Sigmoid colon (tissue), 4 donors: ENCODE results near the gene TMED5.
"Not testable (repeated sequence)": the region's sequence is repeated elsewhere in the genome, so short reads cannot be mapped to it uniquely, and the experiment has no call there.

ENCODE experiments used
- EP300 ChIP-seq, 4 donors: sonication (generic); formaldehyde crosslinking; IDR thresholded peaks; one replicate each; pipeline ENCODE4 v1.6.1; 2017; ENCODE audit warnings: antibody characterized with exemption in 4 of 4
- POLR2A ChIP-seq, 2 donors: fragments of 450-650 bp; IDR thresholded peaks; one replicate each; pipeline ENCODE4 v1.6.1; 2016; ENCODE audit warnings: antibody characterized with exemption in 2 of 2, mild to moderate bottlenecking in 2 of 2, moderate library complexity in 2 of 2
- POLR2AphosphoS5 ChIP-seq, 4 donors: sonication (generic); formaldehyde crosslinking; IDR thresholded peaks; one replicate each; pipeline ENCODE4 v1.6.1; 2017; ENCODE audit warnings: antibody characterized with exemption in 4 of 4
- TF ChIP-seq, protein P1 (sequence below), 4 experiments: fragments of 450-650 bp in 3 of 4; fragments of 200-600 bp in 1 of 4; IDR thresholded peaks; one replicate each; pipeline ENCODE4 v1.5.1; 2016 to 2019; ENCODE audit warnings: antibody characterized with exemption in 4 of 4, mild to moderate bottlenecking in 3 of 4, moderate library complexity in 2 of 4

DNA sequence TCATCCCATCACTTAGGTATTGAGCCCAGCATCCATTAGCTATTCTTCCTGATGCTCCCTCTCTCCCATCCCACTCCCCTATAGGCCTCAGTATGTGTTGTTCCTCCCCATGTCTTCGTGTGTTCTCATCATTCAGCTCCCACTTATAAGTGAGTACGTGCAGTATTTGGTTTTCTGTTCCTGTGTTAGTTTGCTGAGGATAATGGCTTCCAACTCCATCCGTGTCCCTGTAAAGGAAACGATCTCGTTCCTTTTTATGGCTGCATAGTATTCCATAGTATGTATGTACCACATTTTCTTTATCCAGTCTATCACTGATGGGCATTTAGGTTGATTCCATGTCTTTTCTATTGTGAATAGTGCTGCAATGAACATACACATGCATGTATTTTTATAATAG, 40.5 kb upstream of the TMED5 start:
- TF ChIP-seq, protein P1, sequence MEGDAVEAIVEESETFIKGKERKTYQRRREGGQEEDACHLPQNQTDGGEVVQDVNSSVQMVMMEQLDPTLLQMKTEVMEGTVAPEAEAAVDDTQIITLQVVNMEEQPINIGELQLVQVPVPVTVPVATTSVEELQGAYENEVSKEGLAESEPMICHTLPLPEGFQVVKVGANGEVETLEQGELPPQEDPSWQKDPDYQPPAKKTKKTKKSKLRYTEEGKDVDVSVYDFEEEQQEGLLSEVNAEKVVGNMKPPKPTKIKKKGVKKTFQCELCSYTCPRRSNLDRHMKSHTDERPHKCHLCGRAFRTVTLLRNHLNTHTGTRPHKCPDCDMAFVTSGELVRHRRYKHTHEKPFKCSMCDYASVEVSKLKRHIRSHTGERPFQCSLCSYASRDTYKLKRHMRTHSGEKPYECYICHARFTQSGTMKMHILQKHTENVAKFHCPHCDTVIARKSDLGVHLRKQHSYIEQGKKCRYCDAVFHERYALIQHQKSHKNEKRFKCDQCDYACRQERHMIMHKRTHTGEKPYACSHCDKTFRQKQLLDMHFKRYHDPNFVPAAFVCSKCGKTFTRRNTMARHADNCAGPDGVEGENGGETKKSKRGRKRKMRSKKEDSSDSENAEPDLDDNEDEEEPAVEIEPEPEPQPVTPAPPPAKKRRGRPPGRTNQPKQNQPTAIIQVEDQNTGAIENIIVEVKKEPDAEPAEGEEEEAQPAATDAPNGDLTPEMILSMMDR (IDR thresholded peaks at IDR 0.05): not testable (repeated sequence)
- not testable (repeated sequence) for TF ChIP-seq EP300, POLR2A, POLR2AphosphoS5 (IDR thresholded peaks at IDR 0.05)
